Panc1 (cell line): ENCODE data around the gene ANKLE2.

Experiments used
- CTCF ChIP-seq: fragments of 450-650 bp; IDR thresholded peaks from 2 replicates; pipeline ENCODE4 v1.5.1; 2017; ENCODE audit warnings: mild to moderate bottlenecking
- POLR2AphosphoS5 ChIP-seq: IDR thresholded peaks from 2 replicates; pipeline ENCODE4 v1.6.1; 2012; ENCODE audit warnings: mild to moderate bottlenecking, low read depth, low read length, moderate library complexity
- REST ChIP-seq, 2 experiments: IDR thresholded peaks; 2 replicates each; pipeline ENCODE4 v1.6.1; 2011 to 2012; ENCODE audit warnings: low read depth in 2 of 2, control low read depth in 1 of 2, low read length in 1 of 2, mild to moderate bottlenecking in 1 of 2, moderate library complexity in 1 of 2; ENCODE audit not compliant: insufficient read depth in 1 of 2
- SIN3A ChIP-seq: IDR thresholded peaks from 2 replicates; pipeline ENCODE4 v1.6.1; 2012; ENCODE audit warnings: low read depth, mild to moderate bottlenecking, low read length, moderate library complexity, borderline replicate concordance; ENCODE audit not compliant: insufficient read depth
- TCF7L2 ChIP-seq: IDR thresholded peaks from 2 replicates; pipeline ENCODE4 v1.6.1; 2011; ENCODE audit warnings: mild to moderate bottlenecking, low read depth, low read length, inconsistent platforms

- TF ChIP-seq SIN3A (no peak), CTCF (no peak), REST (IDR thresholded peaks at IDR 0.05; ENCODE audit: insufficient read depth in 1 of 2, low read depth in 2 of 2, low read length in 1 of 2) (no peak), POLR2AphosphoS5 (no peak), TCF7L2 (no peak)
These were observed 31.3 kb downstream of the ANKLE2 start for GRCh38 chr12:132730353-132730752.
